ENCODE results near the gene GNE.

Gene GNE

GRCh38 chr9:36214571-36214970 is 43.7 kb downstream of the GNE start:
- ChIA-PET CTCF (interaction anchor here (0.9 kb wide), 1 partner anchor 515 kb away, joined by 3 read pairs; no protein-coding TSS in a partner anchor), POLR2A (no interaction called here)
- Histone ChIP-seq H3K4me1 (ENCODE audit: control insufficient read depth, insufficient read depth, low read length) (no peaks in the 10 kb centered on the region), H3K36me3 (ENCODE audit: control insufficient read depth in 2 of 2, insufficient read depth in 1 of 2, low read length in 2 of 2) (peaks cover 3 to 95% of the 10 kb centered on the region in 2 experiments; a peak in 2 of 3 replicates), H3K27ac (ENCODE audit: extremely low read depth, low read depth, low read length) (no peak overlapping the region), H3K9me3 (ENCODE audit: control insufficient read depth, insufficient read depth, low read depth, low read length) (no peaks in the 10 kb centered on the region), H3K4me3 (ENCODE audit: low read depth, low read length) (no peak overlapping the region)
- TF ChIP-seq ZNF184 (tag by site-specific recombination; IDR thresholded peaks at IDR 0.05) (no peak), ZNF777 (tag by site-specific recombination; IDR thresholded peaks at IDR 0.05; ENCODE audit: borderline replicate concordance) (no peak), ZNF776 (tag by site-specific recombination; IDR thresholded peaks at IDR 0.05; ENCODE audit: borderline replicate concordance) (no peak), ZNF785 (tag by site-specific recombination; IDR thresholded peaks at IDR 0.05) (no peak), ZNF426 (tag by site-specific recombination; IDR thresholded peaks at IDR 0.05) (no peak), ZFP3 (tag by site-specific recombination; IDR thresholded peaks at IDR 0.05; ENCODE audit: low read depth) (no peak), OSR2 (tag by site-specific recombination; IDR thresholded peaks at IDR 0.05) (no peak)
- TF ChIP-seq, protein P1, sequence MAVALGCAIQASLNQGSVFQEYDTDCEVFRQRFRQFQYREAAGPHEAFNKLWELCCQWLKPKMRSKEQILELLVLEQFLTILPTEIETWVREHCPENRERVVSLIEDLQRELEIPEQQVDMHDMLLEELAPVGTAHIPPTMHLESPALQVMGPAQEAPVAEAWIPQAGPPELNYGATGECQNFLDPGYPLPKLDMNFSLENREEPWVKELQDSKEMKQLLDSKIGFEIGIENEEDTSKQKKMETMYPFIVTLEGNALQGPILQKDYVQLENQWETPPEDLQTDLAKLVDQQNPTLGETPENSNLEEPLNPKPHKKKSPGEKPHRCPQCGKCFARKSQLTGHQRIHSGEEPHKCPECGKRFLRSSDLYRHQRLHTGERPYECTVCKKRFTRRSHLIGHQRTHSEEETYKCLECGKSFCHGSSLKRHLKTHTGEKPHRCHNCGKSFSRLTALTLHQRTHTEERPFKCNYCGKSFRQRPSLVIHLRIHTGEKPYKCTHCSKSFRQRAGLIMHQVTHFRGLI (tag by site-specific recombination; IDR thresholded peaks at IDR 0.05), result no peak

DNA sequence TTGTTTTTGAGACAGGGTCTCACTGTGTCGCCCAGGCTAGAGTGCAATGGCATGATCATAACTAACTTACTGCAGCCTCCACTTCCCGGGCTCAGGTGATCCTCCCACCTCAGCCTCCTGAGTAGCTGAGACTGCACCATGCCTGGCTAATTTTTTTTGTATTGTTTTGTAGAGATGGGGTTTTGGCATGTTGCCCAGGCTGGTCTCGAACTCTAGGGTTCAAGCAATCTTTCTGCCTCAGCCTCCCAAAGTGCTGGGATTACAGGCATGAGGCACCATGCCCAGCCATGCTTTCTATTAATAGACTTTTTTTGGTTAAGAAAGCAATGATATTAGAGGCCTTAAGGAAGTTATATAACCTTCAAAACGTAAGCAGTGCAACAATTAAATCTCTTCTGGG is 44.3 kb downstream of the GNE start:
- H3K4me1 ChIP-seq (ENCODE audit: control insufficient read depth, insufficient read depth, low read length), result no peaks in the 10 kb centered on the region

GRCh38 chr9:36213387-36213786 is 44.9 kb downstream of the GNE start:
- H3K4me1 ChIP-seq (ENCODE audit: control insufficient read depth, insufficient read depth, low read length), result no peaks in the 10 kb centered on the region
- H3K36me3 ChIP-seq (ENCODE audit: control insufficient read depth in 2 of 2, insufficient read depth in 1 of 2, low read length in 2 of 2), result peaks cover 6 to 95% of the 10 kb centered on the region in 2 experiments; a peak in 2 of 3 replicates
- H3K27ac ChIP-seq (ENCODE audit: extremely low read depth, low read depth, low read length), result no peak overlapping the region
- TF ChIP-seq GLIS1 (tag by site-specific recombination; IDR thresholded peaks at IDR 0.05) (peak; percentile 67), ZNF140 (tag by site-specific recombination; IDR thresholded peaks at IDR 0.05) (no peak)
- ChIA-PET POLR2A (interaction anchor here (2.2 kb wide), 1 partner anchor 23 kb away, joined by 10 read pairs; the partner anchor contains the start of gene CLTA), CTCF (no interaction called here)
- H3K4me3 ChIP-seq (ENCODE audit: low read depth, low read length), result no peak overlapping the region
- no peaks in the 10 kb centered on the region for H3K9me3 ChIP-seq (ENCODE audit: control insufficient read depth, insufficient read depth, low read depth, low read length)

More for the DNA sequence above, 44.3 kb downstream of the GNE start:
- CTCF ChIA-PET, result interaction anchor here (0.9 kb wide), 1 partner anchor 515 kb away, joined by 3 read pairs; no protein-coding TSS in a partner anchor
- no peak for TF ChIP-seq ZNF423 (tag by site-specific recombination; IDR thresholded peaks at IDR 0.05)
- 0 out of 2 replicates have a peak, but pooled peaks have one; percentile 26 for TF ChIP-seq ZNF121 (tag by site-specific recombination; IDR thresholded peaks at IDR 0.05)
- peaks cover 6 to 95% of the 10 kb centered on the region in 2 experiments; a peak in 2 of 3 replicates for H3K36me3 ChIP-seq (ENCODE audit: control insufficient read depth in 2 of 2, insufficient read depth in 1 of 2, low read length in 2 of 2)
- no peak overlapping the region for H3K27ac ChIP-seq (ENCODE audit: extremely low read depth, low read depth, low read length)
- H3K9me3 ChIP-seq (ENCODE audit: control insufficient read depth, insufficient read depth, low read depth, low read length), result no peaks in the 10 kb centered on the region
- POLR2A ChIA-PET, result no interaction called here
- H3K4me3 ChIP-seq (ENCODE audit: low read depth, low read length), result no peak overlapping the region

- H3K4me3 ChIP-seq (ENCODE audit: low read depth, low read length), result no peak overlapping the region
- no peaks in the 10 kb centered on the region for H3K9me3 ChIP-seq (ENCODE audit: control insufficient read depth, insufficient read depth, low read depth, low read length)
- ChIA-PET POLR2A (interaction anchor here (2.2 kb wide), 1 partner anchor 21 kb away, joined by 10 read pairs; the partner anchor contains the start of gene CLTA), CTCF (interaction anchor here (1.0 to 1.2 kb wide), 4 partner anchors 9 to 517 kb away, joined by 3 to 6 read pairs (median 4); no protein-coding TSS in a partner anchor)
- H3K36me3 ChIP-seq (ENCODE audit: control insufficient read depth in 2 of 2, insufficient read depth in 1 of 2, low read length in 2 of 2), result peaks cover 9 to 97% of the 10 kb centered on the region in 2 experiments
- TF ChIP-seq ZXDB (tag by site-specific recombination; IDR thresholded peaks at IDR 0.05), result no peak
- no peak for TF ChIP-seq OSR2 (tag by site-specific recombination; IDR thresholded peaks at IDR 0.05)
- no peak for TF ChIP-seq SP2 (tag by site-specific recombination; IDR thresholded peaks at IDR 0.05)
- TF ChIP-seq ZNF585B (tag by site-specific recombination; IDR thresholded peaks at IDR 0.05), result no peak
- TF ChIP-seq ZEB2 (tag by site-specific recombination; IDR thresholded peaks at IDR 0.05), result no peak
- TF ChIP-seq, protein P2, sequence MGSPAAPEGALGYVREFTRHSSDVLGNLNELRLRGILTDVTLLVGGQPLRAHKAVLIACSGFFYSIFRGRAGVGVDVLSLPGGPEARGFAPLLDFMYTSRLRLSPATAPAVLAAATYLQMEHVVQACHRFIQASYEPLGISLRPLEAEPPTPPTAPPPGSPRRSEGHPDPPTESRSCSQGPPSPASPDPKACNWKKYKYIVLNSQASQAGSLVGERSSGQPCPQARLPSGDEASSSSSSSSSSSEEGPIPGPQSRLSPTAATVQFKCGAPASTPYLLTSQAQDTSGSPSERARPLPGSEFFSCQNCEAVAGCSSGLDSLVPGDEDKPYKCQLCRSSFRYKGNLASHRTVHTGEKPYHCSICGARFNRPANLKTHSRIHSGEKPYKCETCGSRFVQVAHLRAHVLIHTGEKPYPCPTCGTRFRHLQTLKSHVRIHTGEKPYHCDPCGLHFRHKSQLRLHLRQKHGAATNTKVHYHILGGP (tag by site-specific recombination; IDR thresholded peaks at IDR 0.05), result no peak
- TF ChIP-seq GLI2 (tag by site-specific recombination; IDR thresholded peaks at IDR 0.05; ENCODE audit: borderline replicate concordance, low read depth), result no peak
- no peak for TF ChIP-seq ZNF707 (tag by site-specific recombination; IDR thresholded peaks at IDR 0.05)
- TF ChIP-seq ZNF10 (tag by site-specific recombination; IDR thresholded peaks at IDR 0.05), result no peak
- TF ChIP-seq ZNF16 (tag by site-specific recombination; IDR thresholded peaks at IDR 0.05; ENCODE audit: low read depth), result no peak
- TF ChIP-seq ZNF24 (tag by site-specific recombination; IDR thresholded peaks at IDR 0.05), result no peak
- no peak for TF ChIP-seq ZNF394 (tag by site-specific recombination; IDR thresholded peaks at IDR 0.05; ENCODE audit: borderline replicate concordance)
- no peak for TF ChIP-seq ZNF473 (tag by site-specific recombination; IDR thresholded peaks at IDR 0.05)
- TF ChIP-seq, protein P3, sequence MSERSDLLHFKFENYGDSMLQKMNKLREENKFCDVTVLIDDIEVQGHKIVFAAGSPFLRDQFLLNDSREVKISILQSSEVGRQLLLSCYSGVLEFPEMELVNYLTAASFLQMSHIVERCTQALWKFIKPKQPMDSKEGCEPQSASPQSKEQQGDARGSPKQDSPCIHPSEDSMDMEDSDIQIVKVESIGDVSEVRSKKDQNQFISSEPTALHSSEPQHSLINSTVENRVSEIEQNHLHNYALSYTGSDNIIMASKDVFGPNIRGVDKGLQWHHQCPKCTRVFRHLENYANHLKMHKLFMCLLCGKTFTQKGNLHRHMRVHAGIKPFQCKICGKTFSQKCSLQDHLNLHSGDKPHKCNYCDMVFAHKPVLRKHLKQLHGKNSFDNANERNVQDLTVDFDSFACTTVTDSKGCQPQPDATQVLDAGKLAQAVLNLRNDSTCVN (tag by site-specific recombination; optimal IDR thresholded peaks at IDR 0.05), result no peak
- no peak for TF ChIP-seq ZBTB20 (tag by site-specific recombination; IDR thresholded peaks at IDR 0.05)
- no peaks in the 10 kb centered on the region for H3K4me1 ChIP-seq (ENCODE audit: control insufficient read depth, insufficient read depth, low read length)
- H3K27ac ChIP-seq (ENCODE audit: extremely low read depth, low read depth, low read length), result no peak overlapping the region
These were observed 46.7 kb downstream of the GNE start for GRCh38 chr9:36211510-36211909.
